GM13976 (cell line): ENCODE data around the gene LAMC1.
A peak's percentile ranks its signal among the peaks of the same experiment; 100 is the strongest.

Experiments used
- DNase-seq: peaks from one replicate; pipeline ENCODE4 v3.0.0; 2012; ENCODE audit warnings: low spot score
- CTCF ChIP-seq: IDR thresholded peaks from 2 replicates; pipeline ENCODE4 v1.5.1; 2012; ENCODE audit warnings: borderline replicate concordance, mild to moderate bottlenecking; ENCODE audit not compliant: insufficient read depth; ENCODE audit errors: extremely low read depth, missing control alignments, control extremely low read depth
- in situ Hi-C: fragments of 300-500 bp; cut with MboI; formaldehyde crosslinking; loops from one replicate; pipeline ENCODE4 v1.12.0; 2022; ENCODE audit warnings: low sequenced_read_pairs, mixed read lengths, inconsistent platforms; ENCODE audit not compliant: unreplicated experiment

The LAMC1 gene

DNA sequence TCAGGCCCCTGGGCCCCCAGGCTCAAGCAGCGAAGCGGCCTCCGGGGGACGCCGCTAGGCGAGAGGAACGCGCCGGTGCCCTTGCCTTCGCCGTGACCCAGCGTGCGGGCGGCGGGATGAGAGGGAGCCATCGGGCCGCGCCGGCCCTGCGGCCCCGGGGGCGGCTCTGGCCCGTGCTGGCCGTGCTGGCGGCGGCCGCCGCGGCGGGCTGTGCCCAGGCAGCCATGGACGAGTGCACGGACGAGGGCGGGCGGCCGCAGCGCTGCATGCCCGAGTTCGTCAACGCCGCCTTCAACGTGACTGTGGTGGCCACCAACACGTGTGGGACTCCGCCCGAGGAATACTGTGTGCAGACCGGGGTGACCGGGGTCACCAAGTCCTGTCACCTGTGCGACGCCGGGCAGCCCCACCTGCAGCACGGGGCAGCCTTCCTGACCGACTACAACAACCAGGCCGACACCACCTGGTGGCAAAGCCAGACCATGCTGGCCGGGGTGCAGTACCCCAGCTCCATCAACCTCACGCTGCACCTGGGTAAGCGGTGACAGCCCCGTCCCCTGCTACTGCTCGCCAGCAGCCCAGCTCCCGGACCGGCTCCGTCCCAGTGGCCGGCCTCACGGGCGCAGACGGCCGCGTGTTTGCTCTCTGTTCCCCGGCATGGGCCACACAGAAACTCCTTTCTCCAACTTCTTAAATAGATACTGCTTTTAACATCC lies 539 bp downstream of the LAMC1 start:
- peak; percentile 79 for DNase-seq
- in situ Hi-C loops: no loop called here
- peak; percentile 62 for TF ChIP-seq CTCF

GRCh38 chr1:183024317-183025009 lies 1.2 kb downstream of the LAMC1 start:
- no peak for TF ChIP-seq CTCF
- DNase-seq: no peak
- in situ Hi-C loops: no loop called here

- in situ Hi-C loops: no loop called here
These were observed 1.8 kb downstream of the LAMC1 start for GRCh38 chr1:183025010-183025337.

GRCh38 chr1:183025782-183026774 lies 2.9 kb downstream of the LAMC1 start:
- in situ Hi-C loops: no loop called here
- TF ChIP-seq CTCF: no peak
- peak; percentile 32 for DNase-seq

More at GRCh38 chr1:183025010-183025337, 1.8 kb downstream of the LAMC1 start:
- DNase-seq: no peak
- no peak for TF ChIP-seq CTCF

DNA sequence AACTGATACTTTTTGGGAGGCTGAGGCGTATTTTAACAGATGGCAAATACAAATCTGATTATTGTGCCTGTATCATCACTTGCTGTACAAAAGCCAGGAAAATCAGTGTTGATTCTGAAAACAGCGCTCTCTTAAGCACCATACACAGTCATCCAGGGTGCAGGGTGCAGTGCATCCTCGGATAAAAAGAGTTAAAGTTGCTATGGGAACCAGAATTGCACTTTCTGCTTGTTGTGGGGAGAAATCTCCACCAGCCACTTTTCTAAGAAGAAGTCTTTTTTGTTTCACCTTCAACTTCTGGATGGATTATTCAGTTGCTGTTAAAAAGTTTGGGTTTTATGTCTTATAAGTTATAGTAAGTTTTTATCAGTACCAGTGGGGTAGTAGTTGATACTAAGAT lies 3.8 kb downstream of the LAMC1 start:
- TF ChIP-seq CTCF: no peak
- DNase-seq: no peak
- in situ Hi-C loops: no loop called here

DNA sequence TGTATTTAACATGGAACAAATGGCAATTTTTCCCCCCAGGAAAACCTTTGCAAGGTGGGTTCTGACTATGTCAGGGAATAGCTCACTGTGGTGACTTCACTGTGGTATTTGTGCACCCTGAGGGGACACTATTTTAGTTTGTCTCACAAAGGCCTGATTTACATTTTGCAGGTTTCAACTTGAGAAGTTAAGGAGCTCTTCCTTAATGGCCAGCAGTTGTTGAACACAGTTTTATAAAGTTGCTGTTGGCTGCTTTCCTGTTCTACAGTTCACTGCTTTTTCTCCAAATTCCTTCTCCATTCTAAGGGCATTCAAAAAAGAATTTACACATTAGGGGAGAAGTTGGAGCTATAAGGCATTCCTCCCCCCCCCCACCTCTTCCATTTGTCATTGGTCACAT lies 4.6 kb downstream of the LAMC1 start:
- no peak for DNase-seq
- in situ Hi-C loops: no loop called here
- no peak for TF ChIP-seq CTCF
